ENCODE measurements around the gene TNPO3. TPM values are rescaled to one million over a fixed set of nuclear protein-coding genes. Genes with fewer than 3 reads are reported as not detected.

TNPO3 gene
- total RNA-seq, 2 donors from 2014 or later: 15.8 to 23.9 TPM

- Histone ChIP-seq H3K27me3 (no peaks in the 10 kb centered on the region), H3K4me3 (no peak overlapping the region), H3K36me3 (replicated peaks in 1 of 2; ENCODE audit: insufficient read depth in 1 of 2, low read depth in 2 of 2) (peaks cover 0 to 9% of the 10 kb centered on the region in 2 donors), H3K27ac (no peak overlapping the region), H3K9me3 (no peaks in the 10 kb centered on the region), H3K4me1 (no peaks in the 10 kb centered on the region)
- intact Hi-C loops (cut with DNase I): no loop called here
- TF ChIP-seq CTCF (IDR thresholded peaks at IDR 0.05) (no peak), POLR2A (IDR thresholded peaks at IDR 0.05) (no peak)
- ATAC-seq (no peak), DNase-seq (no peak)
- WGBS, 2 donors: 79 to 83% methylated on average over 2 of the region's 2 CpGs
These were observed 61.5 kb downstream of the TNPO3 start for GRCh38 chr7:128993419-128993818.

- Histone ChIP-seq H3K27ac (no peak overlapping the region), H3K9me3 (no peaks in the 10 kb centered on the region), H3K4me1 (no peaks in the 10 kb centered on the region), H3K27me3 (no peaks in the 10 kb centered on the region), H3K36me3 (replicated peaks in 1 of 2; ENCODE audit: insufficient read depth in 1 of 2, low read depth in 2 of 2) (peaks cover 0 to 13% of the 10 kb centered on the region in 2 donors), H3K4me3 (no peak overlapping the region)
- 83 to 84% methylated on average over 9 of the region's 9 CpGs for WGBS, 2 donors
- no peak for TF ChIP-seq POLR2A (IDR thresholded peaks at IDR 0.05)
- no peak for TF ChIP-seq CTCF (IDR thresholded peaks at IDR 0.05)
- ATAC-seq (no peak), DNase-seq (no peak)
- intact Hi-C loops (cut with DNase I): no loop called here
These were observed 65.0 kb downstream of the TNPO3 start for GRCh38 chr7:128989961-128990360.

- H3K4me1 ChIP-seq: no peaks in the 10 kb centered on the region
- H3K27me3 ChIP-seq: no peaks in the 10 kb centered on the region
- no peaks in the 10 kb centered on the region for H3K9me3 ChIP-seq
- H3K27ac ChIP-seq: no peak overlapping the region
- TF ChIP-seq POLR2A (IDR thresholded peaks at IDR 0.05) (no peak), CTCF (IDR thresholded peaks at IDR 0.05) (no peak)
- peaks cover 0 to 14% of the 10 kb centered on the region in 2 donors for H3K36me3 ChIP-seq (replicated peaks in 1 of 2; ENCODE audit: insufficient read depth in 1 of 2, low read depth in 2 of 2)
- ATAC-seq (no peak), DNase-seq (no peak)
- intact Hi-C loops (cut with DNase I): no loop called here
- no peak overlapping the region for H3K4me3 ChIP-seq
These were observed 66.5 kb downstream of the TNPO3 start for GRCh38 chr7:128988372-128988771.

GRCh38 chr7:128986609-128987008, 68.3 kb downstream of the TNPO3 start:
- no peak overlapping the region for H3K4me3 ChIP-seq
- WGBS, 2 donors: 82 to 93% methylated on average over 3 of the region's 3 CpGs
- H3K4me1 ChIP-seq: no peaks in the 10 kb centered on the region
- no peaks in the 10 kb centered on the region for H3K27me3 ChIP-seq
- ATAC-seq: no peak
- H3K9me3 ChIP-seq: no peaks in the 10 kb centered on the region
- DNase-seq: no peak
- intact Hi-C loops (cut with DNase I): no loop called here
- TF ChIP-seq CTCF (IDR thresholded peaks at IDR 0.05): no peak
- TF ChIP-seq POLR2A (IDR thresholded peaks at IDR 0.05): no peak
- no peak overlapping the region for H3K27ac ChIP-seq
- peaks cover 0 to 20% of the 10 kb centered on the region in 2 donors for H3K36me3 ChIP-seq (replicated peaks in 1 of 2; ENCODE audit: insufficient read depth in 1 of 2, low read depth in 2 of 2)

GRCh38 chr7:128985660-128986059, 69.3 kb downstream of the TNPO3 start:
- peaks cover 0 to 16% of the 10 kb centered on the region in 2 donors for H3K36me3 ChIP-seq (replicated peaks in 1 of 2; ENCODE audit: insufficient read depth in 1 of 2, low read depth in 2 of 2)
- H3K27ac ChIP-seq: no peak overlapping the region
- TF ChIP-seq CTCF (IDR thresholded peaks at IDR 0.05): no peak
- TF ChIP-seq POLR2A (IDR thresholded peaks at IDR 0.05): no peak
- DNase-seq (no peak), ATAC-seq (no peak)
- H3K4me1 ChIP-seq: no peaks in the 10 kb centered on the region
- H3K4me3 ChIP-seq: no peak overlapping the region
- intact Hi-C loops (cut with DNase I): no loop called here
- no peaks in the 10 kb centered on the region for H3K9me3 ChIP-seq
- no peaks in the 10 kb centered on the region for H3K27me3 ChIP-seq
